Rectal smooth muscle tissue (tissue), 1 donor: ENCODE measurements around the gene CAMK1.

Source experiments
- H3K27ac ChIP-seq: one replicate; pipeline ENCODE4 v1.7.0; 2013; ENCODE audit warnings: low read depth, low read length, inconsistent platforms
- H3K27me3 ChIP-seq: one replicate; pipeline ENCODE4 v1.7.0; 2013; ENCODE audit warnings: low read length; ENCODE audit not compliant: control insufficient read depth, insufficient read depth
- H3K36me3 ChIP-seq: one replicate; pipeline ENCODE4 v1.7.0; 2013; ENCODE audit warnings: low read length; ENCODE audit not compliant: control insufficient read depth, insufficient read depth
- H3K4me1 ChIP-seq: one replicate; pipeline ENCODE4 v1.7.0; 2013; ENCODE audit warnings: low read length; ENCODE audit not compliant: control insufficient read depth, insufficient read depth
- H3K4me3 ChIP-seq: one replicate; pipeline ENCODE4 v1.7.0; 2013; ENCODE audit warnings: low read length
- H3K9ac ChIP-seq: one replicate; pipeline ENCODE4 v1.7.0; 2013; ENCODE audit warnings: low read length

Gene CAMK1

GRCh38 chr3:9725775-9726515 is 43.8 kb downstream of the CAMK1 start:
- H3K4me1 ChIP-seq, result peaks cover 3% of the 10 kb centered on the region
- H3K9ac ChIP-seq, result no peak overlapping the region
- no peaks in the 10 kb centered on the region for H3K27me3 ChIP-seq
- no peak overlapping the region for H3K27ac ChIP-seq
- no peaks in the 10 kb centered on the region for H3K36me3 ChIP-seq
- H3K4me3 ChIP-seq, result no peak overlapping the region

DNA sequence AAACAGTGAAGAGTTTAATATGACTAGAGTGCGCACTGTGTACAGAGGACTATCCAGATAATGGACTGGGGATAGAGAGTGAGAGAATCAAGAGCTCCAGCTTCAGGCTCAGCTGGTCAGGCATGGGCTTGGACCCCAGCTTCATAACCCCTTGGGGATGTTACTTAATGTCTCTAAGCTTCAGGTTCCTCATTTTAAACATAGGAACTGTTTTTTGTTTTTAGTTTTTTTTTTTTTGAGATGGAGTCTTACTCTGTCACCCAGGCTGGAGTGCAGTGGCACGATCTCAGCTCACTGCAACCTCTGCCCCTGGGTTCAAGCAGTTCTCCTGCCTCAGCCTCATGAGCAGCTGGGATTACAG is 48.1 kb downstream of the CAMK1 start:
- Histone ChIP-seq H3K36me3 (no peaks in the 10 kb centered on the region), H3K27ac (no peak overlapping the region), H3K4me3 (no peak overlapping the region)

DNA sequence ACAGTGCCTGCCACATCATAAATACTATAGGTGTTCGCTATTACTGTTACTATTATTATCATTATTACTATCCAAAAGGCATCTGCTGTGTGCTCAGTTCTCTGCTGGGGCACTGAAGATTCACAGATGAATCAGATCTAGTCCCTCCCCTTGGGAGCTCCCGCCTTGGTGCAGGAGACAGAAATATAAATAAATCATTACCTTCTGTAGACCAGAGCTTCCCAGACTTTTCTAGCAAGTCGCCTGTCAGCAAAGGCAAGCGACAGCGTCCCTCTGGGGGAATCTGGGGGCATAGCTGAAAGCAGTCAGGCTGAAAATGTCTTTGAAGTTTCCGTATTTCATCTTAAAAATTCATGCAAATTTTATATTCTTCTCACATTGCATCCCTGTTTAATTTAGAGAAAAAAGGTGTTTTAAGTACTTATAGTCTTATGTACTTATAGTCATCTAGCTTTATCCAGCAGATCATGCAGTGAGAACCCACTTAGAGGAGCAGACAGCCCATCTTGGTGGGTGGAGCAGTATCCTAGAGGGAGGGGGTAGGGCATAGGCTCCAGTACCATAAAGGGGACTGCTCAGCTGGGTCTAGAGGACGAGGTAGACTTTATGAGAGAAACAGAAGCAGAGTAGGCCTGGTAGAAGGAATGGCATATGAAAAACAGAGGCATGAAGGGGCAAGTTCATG is 48.6 kb downstream of the CAMK1 start:
- no peaks in the 10 kb centered on the region for H3K27me3 ChIP-seq
- H3K27ac ChIP-seq, result no peak overlapping the region
- no peaks in the 10 kb centered on the region for H3K36me3 ChIP-seq
- H3K4me3 ChIP-seq, result no peak overlapping the region
- H3K4me1 ChIP-seq, result no peaks in the 10 kb centered on the region
- H3K9ac ChIP-seq, result no peak overlapping the region

More for the DNA sequence above, 48.1 kb downstream of the CAMK1 start:
- no peaks in the 10 kb centered on the region for H3K27me3 ChIP-seq
- H3K9ac ChIP-seq, result no peak overlapping the region
- H3K4me1 ChIP-seq, result no peaks in the 10 kb centered on the region

GRCh38 chr3:9718118-9718517 is 51.6 kb downstream of the CAMK1 start:
- H3K36me3 ChIP-seq, result no peaks in the 10 kb centered on the region
- no peak overlapping the region for H3K27ac ChIP-seq
- H3K27me3 ChIP-seq, result no peaks in the 10 kb centered on the region
- no peaks in the 10 kb centered on the region for H3K4me1 ChIP-seq
- no peak overlapping the region for H3K4me3 ChIP-seq
- no peak overlapping the region for H3K9ac ChIP-seq

GRCh38 chr3:9717563-9717962 is 52.2 kb downstream of the CAMK1 start:
- Histone ChIP-seq H3K27ac (no peak overlapping the region), H3K9ac (no peak overlapping the region), H3K27me3 (no peaks in the 10 kb centered on the region), H3K4me3 (no peak overlapping the region), H3K4me1 (no peaks in the 10 kb centered on the region), H3K36me3 (no peaks in the 10 kb centered on the region)

DNA sequence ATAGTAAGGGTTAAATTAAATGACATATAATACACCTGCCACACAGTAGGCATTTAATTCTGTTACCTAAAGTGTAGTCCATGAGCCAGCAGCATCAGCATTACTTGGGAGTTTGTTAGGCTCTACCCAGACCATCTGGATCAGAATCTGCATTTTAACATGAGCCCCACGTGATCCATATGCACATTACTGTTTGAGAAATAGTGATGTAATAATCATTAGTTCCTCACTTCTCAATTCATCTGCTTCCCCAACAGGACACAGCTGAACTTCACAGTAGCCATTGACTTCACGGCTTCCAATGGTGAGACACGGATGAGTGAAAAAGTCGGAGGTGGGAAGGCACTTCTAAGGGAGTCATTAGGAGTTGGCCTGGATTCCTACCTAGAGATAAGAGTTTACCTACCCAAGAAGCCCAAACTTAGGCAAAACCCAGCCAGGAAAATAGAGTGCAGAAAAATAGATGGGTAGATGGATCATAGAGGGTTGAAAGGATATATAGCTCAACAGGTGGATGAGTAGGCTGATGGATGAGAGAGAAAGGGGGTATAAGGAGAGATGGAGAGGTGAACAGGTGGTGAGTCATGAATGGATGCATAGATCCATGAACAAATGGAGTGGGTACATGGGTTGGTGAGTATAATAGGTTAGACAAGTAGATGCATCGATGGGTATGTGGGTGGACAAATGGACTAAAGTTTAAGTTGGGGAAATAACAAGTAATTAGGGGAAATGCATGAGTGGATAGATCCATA is 52.8 kb downstream of the CAMK1 start:
- Histone ChIP-seq H3K27ac (no peak overlapping the region), H3K4me1 (no peaks in the 10 kb centered on the region), H3K36me3 (no peaks in the 10 kb centered on the region), H3K27me3 (no peaks in the 10 kb centered on the region), H3K9ac (no peak overlapping the region), H3K4me3 (no peak overlapping the region)

- H3K36me3 ChIP-seq, result no peaks in the 10 kb centered on the region
- no peak overlapping the region for H3K4me3 ChIP-seq
- no peak overlapping the region for H3K9ac ChIP-seq
- no peaks in the 10 kb centered on the region for H3K27me3 ChIP-seq
- H3K4me1 ChIP-seq, result no peaks in the 10 kb centered on the region
- peak overlapping the region; percentile 16 for H3K27ac ChIP-seq
These were observed 53.8 kb downstream of the CAMK1 start for GRCh38 chr3:9715764-9716437.

DNA sequence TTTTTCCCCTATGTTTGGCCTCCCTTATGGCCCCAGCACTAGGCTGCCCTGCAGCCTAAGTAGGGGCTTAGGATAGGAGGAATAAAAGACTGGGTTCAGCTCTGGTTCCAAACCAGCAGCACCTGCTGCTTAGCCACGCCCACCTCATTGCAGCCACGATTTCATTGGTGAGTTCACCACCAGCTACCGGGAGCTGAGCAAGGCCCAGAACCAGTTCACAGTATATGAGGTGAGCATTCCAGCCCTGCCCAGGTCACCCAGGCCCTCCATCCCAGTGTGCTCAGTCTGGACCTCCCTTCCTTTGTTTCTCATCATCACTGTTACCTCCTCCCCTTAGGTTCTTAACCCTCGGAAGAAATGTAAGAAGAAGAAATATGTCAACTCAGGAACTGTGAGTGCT is 54.6 kb downstream of the CAMK1 start:
- Histone ChIP-seq H3K27me3 (no peaks in the 10 kb centered on the region), H3K36me3 (no peaks in the 10 kb centered on the region), H3K27ac (peak overlapping the region; percentile 28), H3K4me1 (no peaks in the 10 kb centered on the region), H3K4me3 (no peak overlapping the region), H3K9ac (no peak overlapping the region)

DNA sequence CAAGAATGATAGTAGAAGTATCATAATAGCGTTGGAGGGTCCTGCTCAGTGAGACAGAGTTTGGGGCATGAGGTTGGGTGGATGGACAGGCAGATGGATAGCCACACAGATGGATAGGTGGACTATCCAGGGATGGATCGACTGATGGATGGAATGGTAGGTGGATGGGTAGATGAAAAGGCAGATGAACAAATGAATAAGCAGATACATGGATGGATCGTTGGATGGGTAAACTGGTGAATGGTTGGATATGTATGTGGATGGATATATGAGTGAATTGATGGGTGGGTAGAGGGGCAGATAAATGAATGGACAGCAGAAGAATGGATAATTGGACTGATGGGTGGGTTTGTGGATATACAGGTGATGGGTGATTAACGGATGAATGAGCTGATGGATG is 56.6 kb downstream of the CAMK1 start:
- no peaks in the 10 kb centered on the region for H3K36me3 ChIP-seq
- H3K4me3 ChIP-seq, result no peak overlapping the region
- H3K4me1 ChIP-seq, result no peaks in the 10 kb centered on the region
- no peak overlapping the region for H3K9ac ChIP-seq
- H3K27me3 ChIP-seq, result no peaks in the 10 kb centered on the region
- no peak overlapping the region for H3K27ac ChIP-seq

DNA sequence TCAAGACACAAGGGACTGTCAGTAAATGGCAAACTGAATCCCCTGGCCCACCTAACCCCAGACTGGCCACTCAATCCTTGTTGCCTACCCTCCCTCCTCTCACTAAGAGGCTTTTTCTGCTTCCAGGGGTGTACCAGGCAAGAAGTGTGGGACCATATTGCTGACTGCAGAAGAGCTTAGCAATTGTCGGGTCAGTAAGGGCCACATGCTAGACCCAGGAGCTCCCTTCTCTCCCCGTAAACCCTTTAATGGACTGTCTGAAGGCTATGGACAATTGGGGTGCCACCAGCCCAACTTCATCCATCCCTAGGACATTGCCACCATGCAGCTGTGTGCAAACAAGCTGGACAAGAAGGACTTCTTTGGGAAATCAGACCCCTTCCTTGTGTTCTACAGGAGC is 57.3 kb downstream of the CAMK1 start:
- no peak overlapping the region for H3K4me3 ChIP-seq
- H3K36me3 ChIP-seq, result no peaks in the 10 kb centered on the region
- H3K27ac ChIP-seq, result no peak overlapping the region

GRCh38 chr3:9710174-9710739 is 59.5 kb downstream of the CAMK1 start:
- Histone ChIP-seq H3K4me3 (no peak overlapping the region), H3K27ac (no peak overlapping the region), H3K4me1 (no peaks in the 10 kb centered on the region), H3K27me3 (no peaks in the 10 kb centered on the region), H3K36me3 (no peaks in the 10 kb centered on the region), H3K9ac (no peak overlapping the region)

More for the DNA sequence above, 57.3 kb downstream of the CAMK1 start:
- Histone ChIP-seq H3K4me1 (no peaks in the 10 kb centered on the region), H3K27me3 (no peaks in the 10 kb centered on the region), H3K9ac (no peak overlapping the region)
